H1 (cell line): ENCODE measurements around the gene CYP26C1.

Experiments used
- CHD2 ChIP-seq: IDR thresholded peaks from 2 replicates; pipeline ENCODE4 v1.6.1; 2012; ENCODE audit warnings: low read length, improper control_type of control experiment
- EGR1 ChIP-seq: IDR thresholded peaks from 2 replicates; pipeline ENCODE4 v1.6.1; 2011; ENCODE audit warnings: low read depth, low read length, borderline replicate concordance
- EP300 ChIP-seq, 2 experiments: IDR thresholded peaks; 1 replicate in 1 of 2; 2 replicates in 1 of 2; pipeline ENCODE4 v1.6.1; 2011 to 2012; ENCODE audit warnings: low read depth in 2 of 2, low read length in 2 of 2, mild to moderate bottlenecking in 2 of 2, borderline replicate concordance in 1 of 2, inconsistent platforms in 1 of 2, moderate library complexity in 1 of 2
- EZH2 ChIP-seq: fragments of 200-600 bp; sonication (generic); IDR thresholded peaks from 2 replicates; pipeline ENCODE4 v1.7.1; 2012; ENCODE audit warnings: low read depth, mild to moderate bottlenecking, moderate library complexity, low read length, inconsistent platforms; ENCODE audit not compliant: severe bottlenecking
- PHF8 ChIP-seq: fragments of 200-600 bp; sonication (generic); conservative IDR thresholded peaks from 2 replicates; pipeline ENCODE4 v1.7.1; 2012; ENCODE audit warnings: low read depth, mild to moderate bottlenecking, inconsistent platforms, low read length, moderate library complexity
- POLR2A ChIP-seq, 2 experiments: IDR thresholded peaks; 1 replicate in 1 of 2; 2 replicates in 1 of 2; pipeline ENCODE4 v1.6.1; 2011; ENCODE audit warnings: low read depth in 2 of 2, low read length in 2 of 2, mild to moderate bottlenecking in 2 of 2; ENCODE audit errors: control extremely low read depth in 1 of 2
- SIX5 ChIP-seq: IDR thresholded peaks from 2 replicates; pipeline ENCODE4 v1.6.1; 2011; ENCODE audit warnings: mild to moderate bottlenecking, low read depth, low read length
- TAF1 ChIP-seq: IDR thresholded peaks from 2 replicates; pipeline ENCODE4 v1.6.1; 2011; ENCODE audit warnings: mild to moderate bottlenecking, low read depth, low read length
- ZNF274 ChIP-seq: IDR thresholded peaks from 2 replicates; pipeline ENCODE4 v1.7.0; 2012; ENCODE audit warnings: low read length, borderline replicate concordance; ENCODE audit errors: extremely low read depth
- TF ChIP-seq, protein P1 (sequence below), 3 experiments: IDR thresholded peaks; 1 replicate in 2 of 3; 2 replicates in 1 of 3; pipeline versions ENCODE4 v1.5.1 to v1.6.1; 2011; ENCODE audit warnings: low read length in 3 of 3, mild to moderate bottlenecking in 3 of 3, inconsistent platforms in 2 of 3, low read depth in 1 of 3, moderate library complexity in 1 of 3; ENCODE audit not compliant: insufficient read depth in 1 of 3; ENCODE audit errors: control extremely low read depth in 1 of 3

DNA sequence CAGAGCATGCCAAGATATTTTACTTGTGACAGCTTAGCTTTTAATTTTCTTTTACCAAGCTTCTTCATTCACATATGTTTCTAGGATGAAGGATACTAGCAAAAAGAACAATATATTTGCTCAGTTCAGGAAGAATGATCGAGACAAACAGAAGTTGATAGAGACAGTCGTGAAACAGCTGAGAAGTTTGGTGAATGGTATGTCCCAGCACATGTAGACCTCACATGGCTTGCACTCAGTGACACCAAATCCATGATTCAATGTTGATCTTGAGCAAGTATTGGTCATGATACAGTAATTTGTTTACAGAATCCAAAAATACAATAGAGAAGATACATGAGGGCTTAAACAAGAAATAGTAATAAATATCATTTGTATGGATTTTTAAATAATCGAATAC, 2.5 kb upstream of the CYP26C1 start:
- TF ChIP-seq SIX5, result no peak
- TF ChIP-seq EP300 (IDR thresholded peaks at IDR 0.05; ENCODE audit: borderline replicate concordance in 1 of 2, low read depth in 2 of 2, low read length in 2 of 2), result no peak
- TF ChIP-seq PHF8, result no peak
- TF ChIP-seq EZH2, result no peak
- TF ChIP-seq EGR1, result no peak
- TF ChIP-seq, protein P1, sequence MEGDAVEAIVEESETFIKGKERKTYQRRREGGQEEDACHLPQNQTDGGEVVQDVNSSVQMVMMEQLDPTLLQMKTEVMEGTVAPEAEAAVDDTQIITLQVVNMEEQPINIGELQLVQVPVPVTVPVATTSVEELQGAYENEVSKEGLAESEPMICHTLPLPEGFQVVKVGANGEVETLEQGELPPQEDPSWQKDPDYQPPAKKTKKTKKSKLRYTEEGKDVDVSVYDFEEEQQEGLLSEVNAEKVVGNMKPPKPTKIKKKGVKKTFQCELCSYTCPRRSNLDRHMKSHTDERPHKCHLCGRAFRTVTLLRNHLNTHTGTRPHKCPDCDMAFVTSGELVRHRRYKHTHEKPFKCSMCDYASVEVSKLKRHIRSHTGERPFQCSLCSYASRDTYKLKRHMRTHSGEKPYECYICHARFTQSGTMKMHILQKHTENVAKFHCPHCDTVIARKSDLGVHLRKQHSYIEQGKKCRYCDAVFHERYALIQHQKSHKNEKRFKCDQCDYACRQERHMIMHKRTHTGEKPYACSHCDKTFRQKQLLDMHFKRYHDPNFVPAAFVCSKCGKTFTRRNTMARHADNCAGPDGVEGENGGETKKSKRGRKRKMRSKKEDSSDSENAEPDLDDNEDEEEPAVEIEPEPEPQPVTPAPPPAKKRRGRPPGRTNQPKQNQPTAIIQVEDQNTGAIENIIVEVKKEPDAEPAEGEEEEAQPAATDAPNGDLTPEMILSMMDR (IDR thresholded peaks at IDR 0.05; ENCODE audit: control extremely low read depth in 1 of 3, insufficient read depth in 1 of 3, low read depth in 1 of 3, low read length in 3 of 3), result no peak
- TF ChIP-seq POLR2A (IDR thresholded peaks at IDR 0.05; ENCODE audit: control extremely low read depth in 1 of 2, low read depth in 2 of 2, low read length in 2 of 2), result no peak
- TF ChIP-seq ZNF274, result no peak
- no peak for TF ChIP-seq CHD2
- no peak for TF ChIP-seq TAF1
